ENCODE data around the gene C16orf54.
"Not testable (repeated sequence)": the region's sequence is repeated elsewhere in the genome, so short reads cannot be mapped to it uniquely, and the experiment has no call there.

The C16orf54 gene

DNA sequence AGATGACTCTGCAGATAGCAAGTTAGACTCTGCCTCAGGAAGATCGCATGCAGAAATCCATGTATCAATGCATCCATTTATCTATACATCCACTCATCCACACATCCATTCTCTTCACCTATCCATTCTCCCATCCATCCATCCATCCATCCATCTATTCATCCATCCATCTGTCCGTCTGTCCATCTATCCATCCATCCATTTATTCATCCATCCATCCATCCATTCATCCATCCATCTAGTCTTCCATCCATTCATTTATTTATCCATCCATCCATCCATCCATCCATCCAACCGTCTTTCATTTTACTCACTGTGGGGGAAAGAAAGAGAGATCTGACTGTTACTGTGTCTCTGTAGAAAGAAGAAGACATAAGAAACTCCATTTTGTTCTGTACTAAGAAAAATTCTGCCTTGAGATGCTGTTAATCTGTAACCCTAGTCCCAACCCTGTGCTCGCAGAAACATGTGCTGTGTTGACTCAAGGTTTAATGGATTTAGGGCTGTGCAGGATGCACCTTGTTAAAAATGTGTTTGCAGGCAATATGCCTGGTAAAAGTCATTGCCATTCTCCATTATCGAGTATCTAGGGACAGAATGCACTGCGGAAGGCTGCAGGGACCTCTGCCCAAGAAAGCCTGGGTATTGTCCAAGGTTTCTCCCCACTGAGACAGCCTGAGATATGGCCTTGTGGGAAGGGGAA is 5.7 kb downstream of the C16orf54 start:
- not testable (repeated sequence) for DNase-seq (ENCODE audit: low spot score)

DNA sequence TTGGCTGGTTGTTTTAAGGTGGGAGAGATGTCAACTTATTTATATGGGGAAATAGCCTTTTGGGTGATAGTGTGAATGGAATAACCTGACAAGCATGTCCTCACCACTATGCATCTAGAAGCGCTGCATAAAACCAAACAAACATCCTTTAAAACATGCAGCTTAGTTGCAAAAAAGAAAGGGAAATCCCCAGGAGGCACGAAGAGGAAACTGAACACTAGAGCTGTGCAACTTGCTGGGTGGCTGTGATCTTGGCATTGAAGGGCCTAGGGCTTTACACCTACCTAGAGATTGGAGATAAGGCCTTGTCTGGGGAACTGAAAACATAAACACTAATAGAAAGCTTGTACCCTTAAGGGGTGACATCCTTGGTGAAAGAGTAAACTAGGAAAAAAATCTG is 7.3 kb downstream of the C16orf54 start:
- no peak for DNase-seq (ENCODE audit: low spot score)

DNA sequence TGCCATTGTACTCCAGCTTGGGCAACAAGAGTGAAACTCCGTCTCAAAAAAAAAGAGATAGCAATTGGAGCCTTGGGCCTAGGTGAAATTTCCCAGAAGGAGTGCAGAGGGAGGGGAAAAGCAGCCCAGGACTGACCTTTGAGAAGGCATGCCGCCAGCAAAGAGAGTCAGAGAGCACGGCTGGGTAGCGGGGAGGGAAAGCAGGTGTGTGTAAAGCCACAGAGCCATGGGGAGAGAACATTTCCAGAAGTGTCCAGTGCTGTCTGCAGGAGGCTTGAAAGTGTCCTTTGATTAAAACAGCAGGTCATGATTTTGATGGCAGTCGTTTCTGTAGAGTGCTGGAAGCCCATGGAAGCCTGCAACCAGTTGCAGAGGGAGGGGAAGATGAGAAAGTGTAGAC is 8.1 kb downstream of the C16orf54 start:
- no peak for DNase-seq (ENCODE audit: low spot score)

DNA sequence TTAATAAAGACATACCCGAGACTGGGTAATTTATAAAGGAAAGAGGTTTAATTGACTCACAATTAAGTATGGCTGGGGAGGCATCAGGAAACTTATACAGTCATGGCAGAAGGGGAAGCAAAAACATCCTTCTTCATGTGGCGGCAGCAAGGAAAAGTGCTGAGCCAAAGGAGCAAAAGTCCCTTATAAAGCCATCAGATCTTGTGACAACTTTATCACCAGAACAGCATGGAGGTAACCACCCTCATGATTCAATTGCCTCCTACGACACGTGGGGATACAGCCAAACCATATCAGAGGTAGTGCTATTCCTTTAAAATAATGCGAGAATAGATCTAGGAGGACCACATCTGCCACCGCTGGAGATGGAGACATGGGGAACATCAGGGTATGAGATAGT is 9.0 kb downstream of the C16orf54 start:
- DNase-seq (ENCODE audit: low spot score), result no peak

DNA sequence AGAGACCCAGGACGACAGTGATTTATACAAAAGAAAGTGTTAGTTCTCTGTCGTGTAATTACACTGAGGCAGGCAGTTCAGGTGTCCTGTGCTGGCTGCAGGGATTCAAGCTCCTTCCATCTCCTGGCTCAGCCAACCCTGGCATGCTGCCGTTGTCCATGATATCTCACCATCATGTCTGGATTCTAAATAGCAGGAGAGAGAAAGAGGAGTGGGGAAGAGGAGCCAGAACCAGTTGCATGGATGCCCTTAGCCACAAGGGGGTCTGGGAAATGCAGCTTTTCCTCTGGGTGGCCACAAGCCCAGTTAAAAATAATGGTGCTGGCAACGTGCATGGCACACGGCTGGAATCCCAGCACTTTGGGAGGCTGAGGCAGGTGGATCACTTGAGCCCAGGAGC is 9.7 kb downstream of the C16orf54 start:
- no peak for DNase-seq (ENCODE audit: low spot score)

DNA sequence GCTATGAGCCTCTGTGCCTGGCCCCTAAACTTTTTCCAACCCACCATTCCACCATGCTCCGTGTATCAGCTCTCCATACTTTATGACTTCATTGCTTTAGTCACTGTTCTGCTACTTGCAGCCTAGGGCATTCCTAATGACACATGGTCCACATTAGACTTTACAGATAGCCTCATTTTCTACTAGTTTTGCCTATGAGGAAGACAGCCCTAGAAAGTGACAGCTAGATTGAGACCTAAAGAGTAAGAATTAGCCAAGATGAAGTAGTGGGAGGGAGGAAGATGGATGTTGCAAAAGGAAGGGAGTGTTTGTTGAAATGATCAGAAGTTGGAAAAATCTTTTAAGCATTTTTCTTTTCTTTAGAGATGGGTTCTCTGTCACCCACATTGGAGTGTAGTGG is 11.0 kb downstream of the C16orf54 start:
- no peak for DNase-seq (ENCODE audit: low spot score)

DNA sequence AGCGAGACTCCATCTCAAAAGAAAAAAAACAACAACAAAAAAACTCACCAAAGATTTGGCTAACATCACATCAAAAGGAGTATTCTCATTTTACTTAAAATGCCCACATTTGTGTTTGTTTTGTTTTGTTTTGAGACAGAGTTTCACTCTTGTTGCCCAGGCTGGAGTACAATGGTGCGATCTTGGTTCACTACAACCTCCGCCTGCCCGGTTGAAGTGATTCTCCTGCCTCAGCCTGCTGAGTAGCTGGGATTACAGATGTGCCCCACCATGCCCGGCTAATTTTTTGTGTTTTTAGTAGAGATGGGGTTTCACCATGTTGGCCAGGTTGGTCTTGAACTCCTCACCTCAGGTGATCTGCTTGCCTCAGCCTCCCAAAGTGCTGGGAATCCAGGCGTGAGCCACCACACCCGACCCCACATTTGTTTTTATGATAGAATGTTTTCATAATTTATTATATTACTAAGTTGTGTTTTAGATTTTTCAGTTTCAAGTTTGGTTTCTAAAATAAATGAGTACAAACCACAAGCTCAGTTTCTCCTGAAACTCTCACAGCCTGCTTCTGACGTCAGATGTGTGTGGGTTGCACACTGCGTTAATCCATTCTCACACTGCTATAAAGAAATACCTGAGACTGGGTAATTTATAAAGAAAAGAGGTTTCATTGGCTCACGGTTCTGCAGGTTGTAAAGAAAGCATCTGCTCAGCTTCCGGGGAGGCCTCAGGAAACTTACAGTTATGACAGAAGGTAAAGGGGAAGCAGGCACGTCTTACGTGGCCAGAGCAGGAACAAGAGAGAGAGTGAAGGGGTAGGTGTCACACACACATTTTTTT is 13.8 kb downstream of the C16orf54 start:
- not testable (repeated sequence) for DNase-seq (ENCODE audit: low spot score)

DNA sequence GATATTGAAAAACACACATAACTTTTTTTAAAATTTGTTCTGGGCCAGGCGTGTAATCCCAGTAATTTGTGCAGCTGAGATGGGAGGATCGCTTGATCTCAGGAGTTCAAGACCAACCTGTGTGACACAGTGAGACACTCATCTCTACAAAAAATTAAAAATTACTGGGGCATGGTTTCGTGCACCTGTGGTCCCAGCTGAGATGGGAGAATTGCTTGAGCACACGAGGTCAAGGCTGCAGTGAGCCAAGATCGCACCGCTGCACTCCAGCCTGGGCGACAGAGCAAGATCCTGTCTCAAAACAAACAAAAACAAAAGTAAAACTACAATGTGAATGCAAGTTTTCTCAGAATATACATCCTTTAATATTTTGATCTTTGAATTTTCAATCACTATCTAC is 15.1 kb downstream of the C16orf54 start:
- no peak for DNase-seq (ENCODE audit: low spot score)

DNA sequence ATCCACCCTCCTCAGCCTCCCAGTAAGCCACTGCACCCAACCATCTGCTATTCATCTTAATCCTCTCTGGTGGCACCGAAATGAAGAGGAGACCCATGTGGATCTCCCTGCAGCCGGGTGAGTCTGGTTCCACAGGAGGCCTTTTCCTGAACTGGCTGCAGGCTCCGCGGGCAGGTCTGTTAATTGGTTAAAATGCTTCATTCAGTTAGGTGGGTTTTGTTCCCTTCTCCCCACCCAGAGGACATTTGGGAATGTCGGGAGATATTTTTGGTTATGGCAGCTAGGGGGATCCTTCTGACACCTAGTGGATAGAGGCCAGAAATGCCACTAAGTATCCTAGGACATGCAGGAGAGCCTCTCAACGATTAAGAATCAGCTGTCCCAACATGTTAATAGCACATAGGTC is 16.7 kb downstream of the C16orf54 start:
- peak; percentile 45 for DNase-seq (ENCODE audit: low spot score)

DNA sequence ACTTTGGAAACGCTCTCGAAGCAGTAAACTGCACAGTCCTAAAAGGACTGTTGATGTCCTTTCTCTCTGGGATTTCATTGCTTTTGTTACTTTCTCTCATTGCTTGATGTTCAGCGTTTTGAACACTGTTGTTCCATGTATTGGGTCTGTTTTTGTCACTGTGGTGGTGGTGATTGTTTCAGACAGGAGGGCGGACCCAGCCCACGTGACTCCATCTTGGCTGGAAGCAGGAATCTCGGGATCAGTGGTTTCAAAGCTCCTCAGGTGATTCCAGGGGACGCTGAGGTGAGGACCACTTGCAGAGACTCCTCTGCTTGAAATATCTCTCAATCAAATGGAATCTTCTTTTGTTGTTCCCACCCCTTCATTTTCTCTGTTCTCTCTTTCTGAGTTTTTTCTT is 18.3 kb downstream of the C16orf54 start:
- no peak for DNase-seq (ENCODE audit: low spot score)

DNA sequence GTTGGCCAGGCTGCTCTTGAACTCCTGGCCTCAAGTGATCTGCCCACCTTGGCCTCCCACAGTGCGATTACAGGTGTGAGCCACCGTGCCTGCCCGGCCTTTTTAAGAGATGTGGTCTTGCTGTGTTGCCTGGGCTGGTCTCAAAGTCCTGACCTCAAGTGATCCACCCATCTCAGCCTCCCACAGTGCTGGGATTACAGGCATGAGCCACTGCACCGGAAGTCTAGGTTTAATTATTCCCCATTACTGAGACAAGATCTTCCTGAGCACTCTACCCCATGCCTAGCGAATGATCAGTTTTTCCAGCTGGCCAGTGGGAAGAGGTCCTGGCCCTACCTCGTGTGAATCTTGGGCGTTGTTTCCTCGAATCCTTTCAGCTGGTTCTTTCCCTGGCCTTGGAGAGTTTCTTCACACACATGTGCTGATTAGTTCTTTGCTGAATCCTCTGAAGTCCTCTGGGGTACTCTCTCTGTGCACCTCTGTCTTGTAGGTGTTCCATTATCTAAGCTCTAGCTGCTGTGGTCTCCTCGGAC is 18.9 kb downstream of the C16orf54 start:
- DNase-seq (ENCODE audit: low spot score), result no peak

DNA sequence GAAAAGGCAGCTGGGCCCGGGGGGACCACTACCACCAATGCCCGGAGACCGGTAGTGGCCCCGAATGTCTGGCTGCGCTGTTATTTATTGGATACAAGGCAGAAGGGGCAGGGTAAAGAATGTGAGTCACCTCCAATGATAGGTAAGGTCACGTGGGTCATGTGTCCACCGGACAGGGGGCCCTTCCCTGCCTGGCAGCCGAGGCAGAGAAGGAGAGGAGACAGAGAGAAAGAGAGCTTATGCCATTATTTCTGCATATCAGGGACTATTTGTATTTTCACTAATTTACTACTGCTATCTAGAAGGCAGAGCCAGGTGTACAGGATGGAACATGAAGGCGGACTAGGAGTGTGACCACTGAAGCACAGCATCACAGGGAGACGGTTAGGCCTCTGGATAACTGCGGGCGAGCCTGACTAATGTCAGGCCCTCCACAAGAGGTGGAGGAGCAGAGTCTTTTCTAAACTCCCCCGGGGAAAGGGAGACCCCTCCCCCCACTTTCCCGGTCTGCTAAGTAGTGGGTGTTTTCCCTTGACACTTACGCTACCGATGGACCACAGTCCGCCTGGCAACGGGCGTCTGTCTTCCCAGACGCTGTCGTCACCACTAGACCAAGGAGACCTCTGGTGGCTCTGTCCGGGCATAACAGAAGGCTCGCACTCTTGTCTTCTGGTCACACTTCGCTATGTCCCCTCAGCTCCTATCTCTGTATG is 24.5 kb downstream of the C16orf54 start:
- peak; percentile 80 for DNase-seq (ENCODE audit: low spot score)

DNA sequence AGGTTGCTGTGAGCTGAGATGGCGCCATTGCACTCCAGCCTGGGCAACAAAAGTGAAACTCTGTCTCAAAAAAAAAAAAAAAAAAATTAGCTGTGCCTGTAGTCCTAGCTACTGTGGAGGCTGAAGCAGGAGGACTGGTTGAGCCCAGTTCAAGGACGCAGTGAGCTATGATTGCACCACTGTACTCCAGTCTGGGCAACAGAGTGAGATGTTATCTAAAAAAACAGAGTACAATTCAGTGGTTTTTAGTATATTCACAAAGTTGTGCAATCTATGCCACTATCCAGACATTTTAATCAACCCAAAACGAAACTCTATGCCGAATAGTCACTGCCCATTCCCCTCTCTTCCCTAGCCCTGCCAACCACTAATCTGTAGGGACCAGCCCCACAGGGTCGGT is 25.1 kb downstream of the C16orf54 start:
- no peak for DNase-seq (ENCODE audit: low spot score)

DNA sequence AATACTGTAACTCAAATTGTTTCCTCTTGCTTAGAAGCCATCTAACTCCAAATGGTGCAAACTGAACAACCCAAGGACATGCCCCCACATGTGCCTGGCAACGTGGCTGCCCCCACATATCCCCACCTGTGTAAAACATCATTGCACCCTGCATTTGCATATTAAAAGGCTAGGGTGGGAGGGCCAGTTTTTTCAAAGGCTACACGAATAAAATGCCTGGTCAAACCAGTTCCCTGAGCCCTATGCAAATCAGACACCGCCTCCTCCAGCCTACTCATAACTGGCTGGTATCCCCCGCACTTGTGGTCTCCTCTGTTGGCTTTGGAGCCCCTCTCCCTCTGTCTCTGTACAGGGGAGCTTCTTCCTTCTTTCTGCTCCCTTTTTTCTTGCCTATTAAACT is 26.7 kb downstream of the C16orf54 start:
- no peak for DNase-seq (ENCODE audit: low spot score)

DNA sequence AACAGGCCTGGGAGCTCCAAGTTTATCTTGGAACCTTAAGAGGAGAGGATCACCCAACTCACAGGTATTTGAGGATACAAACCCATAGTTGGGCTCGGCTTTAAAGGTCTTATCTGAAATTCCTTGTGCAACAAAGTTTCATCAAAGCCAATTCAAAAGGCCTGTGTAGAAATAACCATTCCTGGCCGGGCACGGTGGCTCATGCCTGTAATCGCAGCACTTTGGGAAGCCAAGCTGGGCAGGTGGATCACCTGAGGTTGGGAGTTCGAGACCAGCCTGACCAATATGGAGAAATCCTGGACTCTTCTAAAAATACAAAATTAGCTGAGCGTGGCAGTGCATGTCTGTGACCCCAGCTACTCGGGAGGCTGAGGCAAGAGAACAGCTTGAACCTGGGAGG is 28.7 kb downstream of the C16orf54 start:
- no peak for DNase-seq (ENCODE audit: low spot score)

DNA sequence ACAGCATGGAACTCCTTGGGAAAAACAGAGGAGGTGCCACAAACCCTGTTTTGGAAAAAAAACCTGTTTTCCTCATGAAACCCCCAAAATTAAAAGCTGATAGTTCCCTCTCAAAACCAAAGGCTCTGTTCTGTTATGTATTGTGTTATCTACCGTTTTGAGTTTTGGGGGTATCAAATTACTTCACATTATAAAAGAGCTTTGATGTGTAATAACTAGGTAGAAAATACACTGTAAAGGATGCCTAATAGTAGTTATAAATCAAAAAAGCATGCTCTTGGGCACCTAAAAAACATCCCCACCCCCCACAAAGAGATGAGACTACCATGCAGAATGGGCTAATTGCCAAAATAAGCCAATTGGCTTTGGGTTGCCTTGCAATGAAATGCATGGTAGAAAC is 30.8 kb downstream of the C16orf54 start:
- DNase-seq (ENCODE audit: low spot score), result no peak

DNA sequence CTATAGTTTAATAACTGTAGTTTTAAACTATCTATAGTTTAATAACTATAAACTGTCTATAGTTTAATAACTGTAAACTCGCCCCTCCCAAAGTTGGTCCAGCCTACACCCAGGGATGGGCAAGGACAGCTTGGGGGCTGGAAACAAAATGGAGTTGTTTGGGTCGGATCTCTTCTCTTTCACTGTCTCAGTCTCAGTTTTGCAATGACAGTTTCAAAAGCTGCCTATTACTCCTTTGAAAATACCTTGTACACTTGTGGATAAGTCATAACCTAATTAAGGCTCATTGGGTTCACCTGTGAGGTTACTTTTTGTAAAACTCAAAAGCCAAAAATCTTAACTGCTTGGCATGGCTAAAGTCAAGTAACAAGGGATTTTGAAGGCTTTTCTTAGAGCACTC is 31.4 kb downstream of the C16orf54 start:
- no peak for DNase-seq (ENCODE audit: low spot score)

DNA sequence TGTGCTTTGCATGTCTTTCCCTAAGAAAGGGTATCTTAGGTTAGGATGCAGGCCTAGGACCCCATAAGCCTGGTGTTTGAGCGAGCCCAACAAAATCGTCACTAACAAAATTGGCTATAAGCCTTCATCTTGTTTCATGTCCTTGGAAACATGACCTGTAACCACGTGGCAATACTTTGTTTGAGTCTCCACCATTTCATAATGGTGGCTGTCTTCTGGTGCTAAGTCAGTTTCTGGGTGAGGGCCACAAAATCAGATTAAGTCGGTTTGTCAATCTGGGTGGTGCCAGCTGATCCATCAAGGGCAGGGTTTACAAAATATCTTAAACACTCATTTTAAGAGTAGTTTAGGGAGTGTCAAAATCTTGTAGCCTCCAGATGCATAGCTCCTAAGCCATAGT is 33.0 kb downstream of the C16orf54 start:
- DNase-seq (ENCODE audit: low spot score), result no peak

DNA sequence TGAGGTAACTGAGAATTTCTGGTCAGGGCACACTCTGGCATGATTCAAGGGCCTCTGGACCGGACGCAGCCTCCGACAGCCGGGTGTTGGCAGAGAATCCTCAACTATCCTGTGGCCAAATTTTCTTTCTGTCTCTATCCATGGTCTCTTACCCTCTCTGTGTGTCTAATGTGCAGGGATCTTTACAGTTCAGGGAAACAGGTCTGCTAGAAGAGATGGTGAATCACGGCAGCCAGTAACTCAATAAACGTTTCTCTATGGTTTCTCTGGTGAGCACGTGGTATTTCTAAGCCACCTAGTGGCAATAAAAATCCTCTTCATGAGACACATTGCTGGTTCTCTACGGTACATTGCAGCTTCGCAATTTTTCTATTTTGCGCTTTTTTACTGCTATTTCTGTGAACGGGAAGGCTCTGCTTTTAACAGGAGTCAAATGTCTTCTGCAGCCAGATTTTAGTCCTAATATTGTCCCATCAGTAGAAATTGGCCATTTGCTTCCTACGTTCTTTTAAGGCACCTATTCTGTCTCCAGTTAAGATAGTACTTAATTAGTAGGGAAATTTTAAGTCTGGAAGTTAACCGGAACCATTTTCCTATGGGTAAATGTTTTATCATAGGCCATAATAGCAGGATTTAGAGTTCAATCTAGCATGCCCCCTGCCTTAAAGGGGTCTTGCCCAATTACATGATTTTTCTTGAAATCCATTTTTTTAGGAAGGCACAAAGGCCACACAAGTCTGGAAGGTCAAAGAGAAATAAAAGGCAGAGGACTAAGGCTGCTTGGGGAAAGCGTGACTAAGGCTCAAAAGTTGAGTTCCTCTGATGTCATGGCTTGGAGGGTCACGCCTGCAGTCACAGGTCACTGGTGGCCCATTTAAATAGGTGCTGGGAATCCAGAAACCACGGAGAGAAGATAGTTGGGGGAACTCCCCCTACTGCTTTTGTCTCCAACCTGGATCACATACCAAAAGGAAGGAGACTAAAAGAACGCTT is 35.3 kb downstream of the C16orf54 start:
- peak; percentile 74 for DNase-seq (ENCODE audit: low spot score)

DNA sequence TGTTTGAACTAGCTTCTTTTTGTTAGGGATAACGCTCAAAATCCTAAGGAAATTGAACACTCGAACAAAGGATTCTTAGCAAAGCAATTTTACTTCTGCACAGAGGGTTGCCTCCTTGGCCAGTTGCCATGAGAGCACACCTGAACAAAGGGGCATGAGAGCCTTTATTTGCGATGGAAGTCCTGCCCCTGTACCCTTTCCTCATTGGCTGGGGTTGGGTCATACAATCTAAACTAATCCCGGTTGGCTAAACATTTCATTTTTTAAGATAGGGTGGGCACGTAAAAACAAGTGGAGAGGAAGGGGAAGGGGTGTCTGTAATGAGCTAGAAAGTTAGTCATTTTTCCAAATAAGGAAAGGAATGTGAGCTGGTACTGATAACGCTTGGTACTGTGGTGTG is 36.1 kb downstream of the C16orf54 start:
- DNase-seq (ENCODE audit: low spot score), result not testable (repeated sequence)

DNA sequence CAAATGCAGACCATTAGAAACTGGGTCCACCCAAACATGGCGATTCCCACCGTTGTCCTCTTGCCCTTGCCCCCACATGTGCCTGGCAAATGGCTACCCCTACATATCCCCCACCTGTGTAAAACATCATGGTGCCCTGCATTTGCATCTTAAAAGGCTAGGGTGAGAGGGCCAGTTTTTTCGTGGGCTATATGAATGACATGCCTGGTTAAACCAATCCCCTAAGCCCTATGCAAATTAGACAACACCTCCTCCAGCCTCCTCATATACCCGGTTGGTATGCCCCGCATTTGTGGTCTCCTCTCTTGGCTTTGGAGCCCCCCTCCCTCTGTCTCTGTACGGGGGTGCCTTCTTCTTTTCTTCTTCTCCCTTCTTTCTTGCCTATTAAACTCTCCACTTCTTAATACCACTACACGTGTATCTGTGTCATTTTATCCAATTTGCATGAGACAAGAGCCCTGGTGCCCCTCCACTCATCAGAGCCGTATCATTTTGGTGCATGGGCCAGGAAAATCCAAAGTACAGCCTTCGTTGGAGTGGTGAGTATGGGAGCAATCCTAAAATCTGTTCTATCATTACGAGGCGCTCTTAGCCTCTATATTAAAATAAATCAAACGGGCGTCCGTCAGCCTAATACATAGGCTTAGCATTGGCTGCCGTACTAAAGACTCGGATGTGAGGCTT is 36.7 kb downstream of the C16orf54 start:
- no peak for DNase-seq (ENCODE audit: low spot score)

Data from Ammon's horn (tissue), 1 donor.